Measurements from ENCODE around the gene ZNF141.

Gene ZNF141

GRCh38 chr4:337143-337931, at the start of gene ZNF141:
ZNF141 (plus strand) TSS chr4:337814; CDS start chr4:337984, 170 bp downstream.
- peak; percentile 99 for DNase-seq (ENCODE audit: low read depth)
- peak within 1 kb of the TSS; percentile 85 for H3K4me3 ChIP-seq (ENCODE audit: low read depth, low read length)
- TF ChIP-seq, protein P1, sequence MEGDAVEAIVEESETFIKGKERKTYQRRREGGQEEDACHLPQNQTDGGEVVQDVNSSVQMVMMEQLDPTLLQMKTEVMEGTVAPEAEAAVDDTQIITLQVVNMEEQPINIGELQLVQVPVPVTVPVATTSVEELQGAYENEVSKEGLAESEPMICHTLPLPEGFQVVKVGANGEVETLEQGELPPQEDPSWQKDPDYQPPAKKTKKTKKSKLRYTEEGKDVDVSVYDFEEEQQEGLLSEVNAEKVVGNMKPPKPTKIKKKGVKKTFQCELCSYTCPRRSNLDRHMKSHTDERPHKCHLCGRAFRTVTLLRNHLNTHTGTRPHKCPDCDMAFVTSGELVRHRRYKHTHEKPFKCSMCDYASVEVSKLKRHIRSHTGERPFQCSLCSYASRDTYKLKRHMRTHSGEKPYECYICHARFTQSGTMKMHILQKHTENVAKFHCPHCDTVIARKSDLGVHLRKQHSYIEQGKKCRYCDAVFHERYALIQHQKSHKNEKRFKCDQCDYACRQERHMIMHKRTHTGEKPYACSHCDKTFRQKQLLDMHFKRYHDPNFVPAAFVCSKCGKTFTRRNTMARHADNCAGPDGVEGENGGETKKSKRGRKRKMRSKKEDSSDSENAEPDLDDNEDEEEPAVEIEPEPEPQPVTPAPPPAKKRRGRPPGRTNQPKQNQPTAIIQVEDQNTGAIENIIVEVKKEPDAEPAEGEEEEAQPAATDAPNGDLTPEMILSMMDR (conservative IDR thresholded peaks at IDR 0.05; ENCODE audit: low read depth, low read length): no peak

DNA sequence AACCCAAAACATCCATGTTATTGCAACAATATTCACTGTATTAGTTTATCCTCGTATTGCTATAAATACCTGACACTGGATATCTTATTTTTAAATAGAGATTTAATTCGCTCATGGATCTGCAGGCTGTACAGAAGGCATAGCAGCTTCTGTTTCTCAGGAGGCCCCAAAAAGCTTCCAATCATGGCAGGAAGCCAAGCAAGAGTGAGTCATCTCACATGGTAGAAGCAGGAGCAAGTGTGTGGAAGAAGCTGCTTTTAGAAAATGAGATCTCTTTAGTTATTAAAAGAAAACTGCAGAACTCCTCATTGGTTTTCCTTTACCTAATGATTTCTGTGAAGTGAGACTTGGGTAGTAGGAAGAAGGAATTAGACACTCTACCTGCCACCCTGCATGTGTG, 48.7 kb upstream of the ZNF141 start:
- TF ChIP-seq, protein P1 (conservative IDR thresholded peaks at IDR 0.05; ENCODE audit: low read depth, low read length): no peak
- H3K4me3 ChIP-seq (ENCODE audit: low read depth, low read length): no peak overlapping the region
- DNase-seq (ENCODE audit: low read depth): peak; percentile 69

GRCh38 chr4:294732-295131, 42.9 kb upstream of the ZNF141 start:
- H3K4me3 ChIP-seq (ENCODE audit: low read depth, low read length): no peak overlapping the region
- no peak for DNase-seq (ENCODE audit: low read depth)
- TF ChIP-seq, protein P1 (conservative IDR thresholded peaks at IDR 0.05; ENCODE audit: low read depth, low read length): no peak

GRCh38 chr4:302381-302780, 35.2 kb upstream of the ZNF141 start:
- no peak for DNase-seq (ENCODE audit: low read depth)
- TF ChIP-seq, protein P1 (conservative IDR thresholded peaks at IDR 0.05; ENCODE audit: low read depth, low read length): no peak
- H3K4me3 ChIP-seq (ENCODE audit: low read depth, low read length): no peak overlapping the region

GRCh38 chr4:304516-304915, 33.1 kb upstream of the ZNF141 start:
- peak overlapping the region; percentile 74 for H3K4me3 ChIP-seq (ENCODE audit: low read depth, low read length)
- peak; percentile 2 for DNase-seq (ENCODE audit: low read depth)

GRCh38 chr4:304969-305680, 32.5 kb upstream of the ZNF141 start, which contains the start of gene ZNF732:
ZNF732 (minus strand) TSS chr4:305474; CDS start chr4:305310, 164 bp downstream.
- DNase-seq (ENCODE audit: low read depth): peak; percentile 94
- peak within 1 kb of the TSS; percentile 74 for H3K4me3 ChIP-seq (ENCODE audit: low read depth, low read length)
- TF ChIP-seq, protein P1 (conservative IDR thresholded peaks at IDR 0.05; ENCODE audit: low read depth, low read length): no peak

GRCh38 chr4:306551-306961, 31.1 kb upstream of the ZNF141 start:
- TF ChIP-seq, protein P1 (conservative IDR thresholded peaks at IDR 0.05; ENCODE audit: low read depth, low read length): no peak
- H3K4me3 ChIP-seq (ENCODE audit: low read depth, low read length): no peak overlapping the region
- DNase-seq (ENCODE audit: low read depth): no peak

Data from choroid plexus epithelial cell (primary cell).